ENCODE measurements around the gene MYORG.

MYORG gene

DNA sequence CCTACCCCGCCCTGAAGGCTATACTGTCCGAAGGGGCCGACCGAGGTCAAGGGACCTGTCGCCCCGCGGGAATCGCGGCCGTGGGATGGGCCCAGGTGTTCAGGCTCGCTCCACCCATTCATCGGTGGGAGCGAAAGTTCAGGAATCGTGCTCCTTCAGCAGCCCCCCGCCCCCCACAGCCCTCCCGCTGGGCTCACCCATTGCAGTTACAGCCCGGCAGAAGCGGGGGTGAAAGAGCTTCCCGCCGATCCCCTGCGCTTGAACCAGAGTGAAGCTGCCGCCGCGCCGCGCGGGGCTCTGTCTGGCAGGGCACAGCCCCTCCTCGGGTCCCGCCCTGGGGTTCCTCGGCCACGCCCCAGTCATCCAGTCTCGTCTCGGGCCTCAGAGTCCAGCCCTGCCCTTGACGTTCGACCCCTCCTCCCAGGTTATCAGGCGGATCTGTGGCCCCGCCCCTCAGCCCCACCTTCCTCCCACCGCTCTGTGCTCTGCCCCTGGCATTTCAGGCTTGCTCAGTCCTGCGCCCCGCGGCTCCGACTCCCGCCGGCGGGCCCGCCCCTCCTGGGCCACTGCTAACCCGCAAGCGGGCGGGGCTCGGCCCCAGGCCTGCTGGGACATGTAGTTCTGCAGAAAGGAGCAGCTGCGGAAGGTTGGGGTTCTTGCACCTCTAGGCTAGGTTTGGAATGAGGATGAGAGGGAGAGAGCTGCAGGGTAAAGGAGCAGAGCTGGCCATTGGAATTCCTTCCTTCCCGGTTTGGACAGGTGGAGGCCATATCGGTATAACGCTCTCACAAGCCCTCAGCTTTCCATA lies at the start of gene MYORG:
Gene MYORG (minus strand): TSS at position 303 of the 808 bp plus-strand sequence. CDS start 3,955 bp downstream, outside the sequence.
- DNase-seq (ENCODE audit: low read depth in 2 of 2), result peak; percentile 87 to 89

DNA sequence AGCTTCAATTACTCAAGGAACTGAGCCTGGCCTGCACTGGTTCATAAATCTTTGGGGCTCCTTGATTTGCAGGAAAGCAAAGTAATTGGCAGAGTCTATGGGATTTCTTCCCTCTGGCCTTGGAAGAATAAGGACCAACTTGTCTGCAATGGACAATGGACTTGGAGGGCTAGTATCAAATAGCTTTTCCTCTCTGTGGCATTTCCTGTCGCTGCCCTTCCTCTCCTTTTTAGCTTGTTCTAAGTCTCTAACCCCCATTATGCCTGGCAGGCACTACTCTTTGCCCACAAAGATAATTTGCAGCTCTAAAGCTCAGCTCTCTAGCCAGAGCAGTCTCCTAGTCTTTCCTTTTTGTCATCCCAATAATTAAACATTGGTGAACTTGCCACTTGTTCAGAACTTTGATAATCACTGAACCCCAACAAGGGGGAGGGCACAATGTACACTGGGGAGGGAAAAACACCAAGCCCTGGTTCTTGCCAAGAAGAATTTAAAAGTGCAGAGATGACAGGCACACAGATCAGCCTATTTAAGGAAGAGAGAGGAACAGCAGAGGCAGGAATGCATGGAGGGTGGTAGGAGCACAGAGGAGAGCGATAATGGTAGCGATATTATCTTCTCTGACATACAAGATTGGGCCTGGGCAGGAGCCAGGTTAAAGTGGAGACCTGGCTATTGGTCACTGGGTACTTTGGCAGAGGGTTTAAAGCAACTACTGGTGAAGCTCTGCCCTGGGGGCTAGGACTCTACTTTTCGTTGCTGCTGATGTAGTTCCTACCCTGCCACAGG lies 43.2 kb upstream of the MYORG start:
- DNase-seq (ENCODE audit: low read depth in 2 of 2), result no peak

DNA sequence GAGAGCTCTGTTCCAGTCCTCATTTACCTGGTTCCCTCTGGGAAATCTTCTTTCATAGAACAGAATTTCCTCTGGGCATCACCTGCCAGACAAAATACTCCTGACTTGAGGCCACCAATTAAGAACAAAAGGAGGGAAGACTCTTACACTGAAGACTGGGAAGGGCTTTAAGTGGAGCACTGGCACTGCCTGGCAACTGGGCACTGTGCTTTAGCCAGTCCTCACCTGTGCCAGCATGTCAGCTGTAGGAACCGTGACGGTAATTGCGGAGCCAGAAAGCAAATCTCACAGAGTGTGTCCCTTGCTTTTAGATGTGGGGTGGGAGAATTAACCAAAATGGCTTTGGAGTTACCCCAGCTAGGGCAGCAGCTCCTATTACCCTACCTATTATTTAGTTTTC lies 41.0 kb upstream of the MYORG start:
- no peak for DNase-seq (ENCODE audit: low read depth in 2 of 2)

DNA sequence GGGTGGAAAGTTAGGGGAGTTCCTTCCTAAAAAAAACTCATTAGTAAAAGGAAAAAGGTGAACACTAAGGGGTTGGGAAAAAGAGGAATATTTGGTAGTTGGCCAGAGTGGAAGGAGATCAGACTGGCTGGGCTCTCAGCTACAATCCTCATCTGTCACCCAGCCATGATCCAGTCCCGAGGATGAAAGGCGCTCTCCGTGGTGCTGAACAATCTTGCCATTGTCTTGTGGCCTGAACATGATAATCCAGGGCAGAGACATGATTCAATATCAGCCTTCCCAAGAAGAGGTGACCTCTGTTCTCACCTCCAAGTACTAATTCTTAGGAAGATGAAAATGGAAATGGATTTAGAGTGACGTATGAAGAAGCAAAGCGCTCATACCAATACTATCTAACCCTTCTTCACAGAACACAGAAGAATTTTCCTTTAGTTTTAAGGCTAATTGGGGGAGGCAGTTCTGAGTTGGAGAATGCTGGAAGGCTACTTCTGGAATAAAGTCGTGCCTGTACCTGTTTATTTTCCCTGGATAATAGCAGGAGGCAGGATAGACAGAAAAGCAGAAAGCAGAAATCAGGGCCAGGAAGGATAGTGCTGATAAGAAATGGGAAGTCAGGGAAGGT lies 36.6 kb upstream of the MYORG start:
- DNase-seq (ENCODE audit: low read depth in 2 of 2), result no peak

DNA sequence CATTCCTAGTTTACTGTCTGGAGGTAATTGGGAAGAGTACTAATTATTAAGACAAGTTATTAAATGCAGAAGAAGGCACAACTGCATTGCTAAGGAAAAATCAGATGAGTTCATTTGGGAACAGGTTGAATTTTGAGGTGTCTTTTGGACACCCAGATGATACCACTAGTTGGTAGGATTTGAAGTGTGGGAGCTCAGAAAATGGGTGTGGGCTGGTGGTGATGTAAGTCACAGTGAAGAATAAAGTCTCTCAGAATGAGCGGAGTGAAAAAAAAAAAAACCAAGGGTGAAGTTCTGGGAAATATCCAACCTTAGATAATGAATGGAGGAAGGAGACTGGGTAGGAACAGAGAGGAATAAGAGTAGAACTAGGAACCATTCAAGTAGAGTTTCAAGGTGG lies 35.6 kb upstream of the MYORG start:
- no peak for DNase-seq (ENCODE audit: low read depth in 2 of 2)

DNA sequence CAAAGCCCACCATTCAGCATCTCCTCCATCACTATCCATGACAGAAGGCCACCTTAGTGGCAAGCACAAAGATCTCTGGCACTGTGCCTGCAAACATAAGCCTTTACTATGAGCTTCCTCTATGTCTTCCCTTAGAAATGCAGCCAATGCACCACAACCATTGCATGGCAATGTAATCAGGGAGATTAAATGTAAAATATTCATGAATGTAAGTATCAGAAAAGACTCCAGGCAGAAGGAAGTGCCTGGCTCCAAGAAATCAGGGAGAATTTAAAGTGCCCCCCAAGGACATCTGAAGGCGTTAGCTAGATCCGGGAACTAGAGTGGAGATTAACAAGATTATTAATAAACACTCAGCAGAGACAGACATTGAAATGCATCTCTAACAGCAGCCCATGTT lies 32.5 kb upstream of the MYORG start:
- no peak for DNase-seq (ENCODE audit: low read depth in 2 of 2)

DNA sequence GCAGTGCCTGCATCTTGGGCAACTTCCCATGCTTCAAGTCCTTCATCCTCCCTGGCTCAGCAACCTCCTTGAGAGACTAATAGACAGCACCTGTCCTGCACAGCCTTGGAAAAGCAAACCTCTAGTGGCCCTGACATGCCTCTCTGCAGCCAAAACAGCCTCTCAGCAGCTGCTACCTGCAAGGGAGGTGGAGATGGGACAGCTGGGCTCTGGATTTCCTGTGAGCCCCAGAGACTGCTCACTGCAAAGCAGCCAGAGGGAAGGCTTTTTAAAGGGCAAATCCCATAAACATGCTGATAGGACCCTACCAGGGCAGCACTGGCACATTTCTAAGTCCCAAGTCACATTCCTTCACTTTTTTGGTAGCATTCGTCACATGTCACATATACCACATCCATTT lies 31.5 kb upstream of the MYORG start:
- DNase-seq (ENCODE audit: low read depth in 2 of 2), result no peak

DNA sequence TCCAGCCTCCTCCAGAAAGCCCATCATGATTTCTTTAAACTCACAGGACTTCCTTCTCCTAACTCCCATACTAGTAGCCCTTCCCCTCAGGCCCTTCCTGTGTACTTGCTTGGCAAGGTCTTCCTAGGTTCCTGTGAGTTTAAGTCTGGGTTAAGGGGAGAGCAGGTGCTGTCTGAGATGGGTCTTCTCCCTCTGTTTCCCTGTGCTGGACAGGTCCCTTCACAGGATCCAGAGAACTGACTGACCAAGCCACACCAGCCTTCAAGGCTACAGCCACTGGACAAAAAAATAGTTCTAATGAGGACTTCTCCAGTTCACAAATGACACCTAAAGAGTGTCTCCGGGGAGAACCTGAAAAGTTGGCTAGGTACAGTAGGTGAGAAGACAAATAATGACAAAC lies 29.5 kb upstream of the MYORG start:
- DNase-seq (ENCODE audit: low read depth in 2 of 2), result no peak

DNA sequence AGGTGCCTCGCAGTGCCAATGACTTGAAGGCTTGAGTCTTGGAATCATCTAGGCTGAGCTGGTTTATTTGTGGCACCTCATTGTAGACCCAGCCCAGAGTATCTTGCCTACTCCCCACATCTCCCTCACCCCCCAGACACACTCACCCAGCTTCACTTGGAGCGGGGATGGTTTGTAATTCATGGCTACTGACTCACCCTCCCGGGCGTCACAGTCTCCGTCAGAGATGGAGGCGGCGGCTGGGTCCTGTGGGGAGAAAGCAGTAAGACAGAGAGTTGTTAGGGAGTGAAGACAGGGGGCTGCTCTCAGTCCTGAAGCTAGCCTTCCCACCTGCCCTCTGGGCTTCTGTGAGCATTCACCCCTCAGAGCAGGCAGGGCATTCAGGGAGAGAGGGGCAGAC lies 29.0 kb upstream of the MYORG start:
- DNase-seq (ENCODE audit: low read depth in 2 of 2), result no peak

DNA sequence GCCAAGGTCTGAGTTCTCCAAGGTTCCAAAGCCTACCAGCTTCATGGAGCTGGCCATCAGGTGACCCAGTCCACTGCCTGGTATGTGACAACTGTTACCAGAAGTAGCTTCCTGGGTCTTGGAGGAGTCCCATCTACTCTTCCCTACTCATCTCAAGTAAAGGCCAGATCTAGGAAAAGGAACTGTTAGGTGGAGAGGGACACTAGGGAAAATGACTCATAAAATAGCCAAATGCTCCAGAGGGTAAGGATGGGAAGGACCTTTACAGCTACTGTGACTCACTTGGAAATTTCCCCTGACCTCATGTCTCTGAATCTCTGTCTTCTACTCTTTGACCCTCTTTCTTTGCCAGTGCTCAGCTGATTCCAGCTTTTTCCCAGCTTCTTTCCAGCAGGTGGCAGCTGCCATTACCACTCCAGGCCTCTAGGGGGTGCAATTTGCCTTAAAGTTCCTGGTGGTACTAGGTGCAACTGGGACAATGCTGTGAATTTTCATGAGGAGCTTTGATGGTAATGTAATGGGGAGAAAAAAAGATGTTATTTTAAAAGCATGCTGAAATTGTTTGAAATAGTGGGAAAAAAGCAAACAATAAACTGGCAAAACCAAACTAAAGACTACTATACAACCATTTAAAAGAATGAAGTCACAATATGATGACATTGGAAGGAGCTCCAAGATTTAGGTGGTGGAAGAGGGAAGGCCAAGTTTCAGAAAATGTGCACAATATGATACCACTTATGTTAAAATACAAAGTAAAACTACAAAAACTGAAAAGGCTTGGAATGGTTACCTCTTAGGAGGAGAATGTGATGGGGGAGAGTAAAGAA lies 27.1 kb upstream of the MYORG start:
- DNase-seq (ENCODE audit: low read depth in 2 of 2), result peak; percentile 10 to 32

DNA sequence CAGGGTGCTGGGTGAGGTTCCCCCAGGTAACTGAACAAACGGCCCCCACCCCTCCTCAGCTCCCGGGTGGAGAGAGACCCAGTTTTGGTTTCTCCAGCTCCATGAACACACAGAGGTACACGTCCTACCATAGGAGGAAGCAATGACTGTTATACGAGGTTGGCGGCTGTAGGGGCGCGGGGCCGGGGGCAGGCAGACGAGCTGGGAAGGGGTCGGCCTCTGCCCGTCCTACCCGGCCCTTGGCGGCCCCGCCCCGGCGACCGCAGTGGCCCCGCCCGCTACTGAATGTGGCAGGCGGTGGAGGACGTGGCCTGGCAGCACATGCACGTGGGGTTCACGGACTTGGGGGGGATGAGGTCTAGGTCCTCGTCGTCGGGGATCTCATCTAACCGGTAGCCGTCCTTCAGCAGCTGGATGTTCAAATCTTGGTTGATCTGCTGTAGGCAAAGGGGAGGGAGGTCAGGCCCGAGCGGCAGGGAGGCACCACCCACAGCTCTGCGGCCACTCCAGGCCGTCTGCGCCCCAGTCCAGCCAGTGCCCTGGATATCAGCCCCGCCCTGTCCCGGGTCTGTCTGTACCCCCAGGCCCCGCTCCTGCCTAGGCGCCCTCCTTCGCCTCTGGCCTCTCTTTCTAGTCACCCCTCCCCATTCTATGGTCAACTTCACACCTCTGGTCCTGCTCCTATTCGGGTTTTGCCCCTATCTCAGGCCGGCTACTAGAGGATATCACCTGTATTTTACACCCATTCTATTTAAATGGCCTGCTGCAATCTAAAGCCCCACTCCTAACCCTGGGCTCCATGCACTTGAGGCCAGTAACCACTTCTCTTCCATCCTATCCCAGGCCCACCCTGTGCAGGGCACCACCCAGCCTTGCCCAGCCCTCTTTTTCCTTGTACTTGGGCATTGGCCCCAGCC lies 24.2 kb upstream of the MYORG start:
- DNase-seq (ENCODE audit: low read depth in 2 of 2), result no peak

DNA sequence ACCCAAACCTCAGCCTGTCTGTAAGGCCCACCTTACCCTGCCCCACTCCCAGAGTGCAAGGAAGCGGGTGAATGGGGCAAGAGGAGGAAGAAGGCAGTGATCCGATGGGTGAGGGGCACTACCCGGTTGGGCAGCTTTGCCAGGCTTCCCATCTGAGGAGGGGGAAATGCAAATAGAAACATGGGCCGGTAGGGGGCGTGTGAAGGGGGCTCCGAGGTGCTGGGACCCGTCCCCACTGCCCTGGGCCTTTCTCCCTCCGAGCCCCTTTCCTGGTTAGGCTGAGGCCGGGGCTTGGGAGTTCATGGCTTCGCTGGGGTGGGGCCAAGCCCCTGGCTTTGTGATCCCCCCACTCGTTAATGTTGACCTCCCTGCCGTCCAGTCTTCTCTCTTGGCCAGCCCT lies 23.6 kb upstream of the MYORG start:
- DNase-seq (ENCODE audit: low read depth in 2 of 2), result no peak

DNA sequence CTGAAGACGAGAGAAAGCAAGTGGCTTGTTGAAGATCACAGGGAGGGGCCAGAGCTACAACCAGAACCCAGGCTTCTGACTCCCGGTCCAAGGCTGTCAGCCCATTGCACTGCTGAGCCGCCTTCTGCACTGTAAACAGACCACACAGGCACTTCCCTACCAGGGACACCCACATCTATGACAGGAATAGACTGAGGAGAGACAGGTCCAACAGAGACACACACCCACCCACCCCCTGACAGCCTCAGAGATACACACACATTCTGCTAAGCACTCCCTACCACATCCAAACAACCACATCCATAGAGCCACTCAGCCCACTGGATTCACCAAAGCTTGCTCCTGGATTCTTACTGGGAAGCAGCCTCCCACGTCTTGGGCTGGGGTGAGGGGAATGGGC lies 23.0 kb upstream of the MYORG start:
- DNase-seq (ENCODE audit: low read depth in 2 of 2), result no peak

DNA sequence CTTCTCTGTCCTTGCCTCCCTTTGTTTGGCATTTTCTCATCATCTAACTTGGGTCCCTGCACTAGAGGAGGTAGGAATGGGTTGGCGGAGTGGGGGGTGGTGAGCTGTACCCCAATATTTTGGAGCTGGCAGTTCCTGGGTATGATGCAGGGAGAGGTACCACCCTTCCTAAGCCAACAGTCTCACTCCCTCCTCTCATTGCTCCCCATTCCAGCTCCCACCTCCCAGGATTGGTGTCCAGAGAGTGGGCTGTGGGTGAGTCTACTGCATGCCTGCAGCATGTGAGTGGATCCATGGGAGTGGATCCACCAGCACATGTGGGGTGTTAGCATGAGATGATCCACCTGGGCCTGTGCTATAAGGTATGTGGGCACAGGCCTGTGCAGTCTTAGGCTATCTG lies 22.2 kb upstream of the MYORG start:
- DNase-seq (ENCODE audit: low read depth in 2 of 2), result no peak

DNA sequence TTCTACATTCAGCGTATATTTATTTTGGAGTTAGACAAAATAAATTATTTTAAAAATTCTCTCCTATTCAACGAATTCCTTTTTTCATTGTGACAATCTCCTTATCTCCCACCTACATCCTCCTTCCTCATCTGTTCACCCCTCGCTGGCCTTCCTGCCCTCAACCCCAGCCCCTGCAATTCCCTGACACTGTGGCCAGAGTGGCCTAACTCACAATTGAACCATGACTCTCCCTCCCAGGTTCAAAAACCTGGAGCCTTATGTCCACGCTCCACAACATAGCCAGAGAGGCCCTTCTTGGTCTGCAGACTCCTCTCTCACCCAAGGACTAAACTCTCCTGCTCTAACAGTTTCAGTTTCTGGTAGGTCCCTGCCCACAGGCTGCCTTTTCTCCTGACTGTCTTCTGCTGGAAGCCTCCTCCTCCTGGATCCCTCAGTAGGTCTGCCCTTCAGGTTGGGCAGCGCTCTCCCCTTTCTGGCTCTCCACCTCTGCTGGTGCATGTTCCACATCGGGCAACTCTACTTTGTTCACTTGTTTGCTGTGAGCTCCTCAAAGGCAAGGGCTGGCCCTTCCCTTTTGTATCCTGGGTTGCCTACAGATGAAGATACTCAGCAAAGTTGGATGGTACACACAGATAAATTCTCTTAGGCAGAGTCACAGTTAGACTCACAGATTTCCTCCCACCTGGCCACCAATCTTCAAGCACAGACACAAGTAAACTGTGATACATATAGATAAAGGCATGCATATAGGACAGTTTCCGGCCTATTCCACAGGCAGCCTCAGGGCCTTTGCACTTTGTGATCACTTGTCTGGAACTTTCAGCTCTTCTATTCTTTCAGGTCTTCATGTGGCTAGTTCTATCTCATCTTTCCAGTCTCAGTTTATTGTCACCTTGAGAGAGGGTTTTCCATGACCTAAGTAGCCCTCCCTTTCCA lies 19.8 kb upstream of the MYORG start:
- no peak for DNase-seq (ENCODE audit: low read depth in 2 of 2)

DNA sequence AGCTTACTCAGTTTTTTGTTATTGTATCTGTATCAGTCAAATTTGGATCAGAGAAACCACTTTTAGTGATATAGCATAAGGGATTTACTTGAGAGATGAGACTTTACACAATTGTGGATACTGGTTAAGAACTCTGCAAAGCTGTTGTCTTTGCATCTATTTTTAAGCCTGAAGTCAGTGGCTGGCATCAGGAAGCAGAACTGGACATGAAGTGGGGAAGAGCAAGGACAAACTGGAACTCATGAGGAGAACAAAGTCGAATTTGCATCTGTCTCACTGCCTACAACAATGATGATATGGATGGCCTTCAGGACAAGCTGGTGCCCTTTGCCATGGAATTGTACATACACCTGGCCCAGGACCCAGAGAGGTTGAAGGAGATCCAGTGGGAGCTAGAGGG lies 15.8 kb upstream of the MYORG start:
- DNase-seq (ENCODE audit: low read depth in 2 of 2), result no peak

DNA sequence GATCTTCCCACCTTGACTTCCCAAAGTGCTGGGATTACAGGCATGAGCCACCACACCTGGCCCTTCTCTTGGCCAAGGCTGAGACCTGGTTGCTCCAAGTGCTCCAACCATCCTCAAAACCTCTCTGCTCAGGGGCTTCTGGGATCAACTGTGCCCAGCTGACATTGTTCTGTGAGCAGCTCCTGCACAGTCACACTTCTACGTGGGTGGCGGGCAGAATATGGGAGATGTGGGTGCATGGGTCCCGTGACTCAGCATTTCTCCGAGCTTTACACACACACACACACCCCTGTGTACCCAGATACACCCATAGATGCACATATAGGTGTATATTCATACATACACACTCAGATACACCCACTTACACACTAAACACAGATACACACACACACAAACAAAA lies 10.5 kb upstream of the MYORG start:
- DNase-seq (ENCODE audit: low read depth in 2 of 2), result no peak

DNA sequence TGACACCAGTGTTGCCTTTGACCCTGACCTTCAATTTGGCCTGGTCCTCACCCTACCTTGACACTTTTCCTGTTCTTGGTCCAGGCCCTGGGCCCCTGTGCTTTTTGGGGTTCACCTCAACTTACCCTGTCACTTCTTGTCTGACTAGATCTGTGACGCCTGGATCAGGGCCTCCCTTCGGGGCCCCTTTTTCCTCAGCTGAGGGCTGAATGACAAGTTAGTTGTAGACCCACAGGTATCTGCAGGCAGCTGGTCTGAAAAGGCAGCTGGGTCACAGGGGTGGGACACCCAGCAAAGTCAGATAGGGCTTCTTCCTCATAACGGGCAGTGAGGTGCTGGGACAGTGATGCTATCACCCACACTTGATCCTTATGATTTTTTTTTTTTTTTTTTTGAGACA lies 10.0 kb upstream of the MYORG start:
- DNase-seq (ENCODE audit: low read depth in 2 of 2), result no peak

DNA sequence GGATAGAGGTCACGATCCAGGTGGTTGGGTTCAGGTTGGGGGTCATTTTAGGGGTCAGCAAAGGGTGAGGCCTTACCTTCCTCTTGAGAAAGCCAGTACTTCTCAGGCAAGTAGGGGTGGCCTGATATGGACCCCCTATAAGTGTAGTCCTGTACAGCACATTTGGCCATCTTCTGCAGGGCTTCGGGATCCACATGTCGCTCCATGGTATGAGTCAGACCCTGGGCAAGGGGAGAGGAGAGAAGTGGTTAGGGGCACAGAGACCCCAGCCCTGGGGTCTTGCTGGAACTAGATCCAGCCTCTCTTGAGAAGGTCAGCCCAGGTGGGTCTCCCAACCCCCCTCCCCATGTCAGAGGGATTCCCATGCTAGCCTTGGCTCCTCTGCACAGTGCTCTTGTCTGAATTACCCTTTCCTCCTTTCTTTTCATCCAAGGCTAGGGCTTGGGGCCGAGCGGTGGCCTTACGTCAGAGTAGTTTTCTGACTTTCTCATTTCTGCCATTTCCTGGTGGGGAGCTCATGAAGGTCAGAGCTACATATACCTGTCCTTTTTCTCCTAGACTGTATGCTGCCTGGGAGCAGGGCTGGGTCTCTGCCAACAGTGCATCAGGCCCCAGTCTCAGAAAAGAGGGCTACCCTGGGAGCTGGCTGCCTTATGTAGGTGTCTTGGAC lies 9.0 kb upstream of the MYORG start:
- no peak for DNase-seq (ENCODE audit: low read depth in 2 of 2)

Data from stimulated activated CD4-positive, alpha-beta T cell treated with anti-CD3 and anti-CD28 coated beads, Interleukin-1b, Interleukin-23, amount 100 ng/mL, for 1 hour (primary cell).